ENCODE measurements around the gene DNAJB14.

DNA sequence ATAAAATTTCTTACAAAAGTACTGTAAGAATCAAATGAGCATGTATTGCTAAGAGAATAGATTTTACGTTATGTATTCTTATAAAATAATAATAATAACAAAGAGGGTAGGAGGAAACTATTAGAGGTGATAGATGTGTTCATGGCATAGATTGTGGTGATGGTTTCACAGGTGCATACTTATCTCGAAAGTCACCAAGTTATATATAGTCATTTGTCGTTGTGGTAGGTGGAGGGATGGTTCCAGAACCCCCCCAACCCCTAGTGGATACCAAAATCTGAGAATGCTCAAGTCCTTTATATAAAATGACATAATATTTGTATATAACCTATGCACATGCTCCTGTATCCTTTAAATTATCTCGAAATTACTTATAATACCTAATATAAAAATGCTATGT lies 40.4 kb upstream of the DNAJB14 start:
- TF ChIP-seq, protein P1, sequence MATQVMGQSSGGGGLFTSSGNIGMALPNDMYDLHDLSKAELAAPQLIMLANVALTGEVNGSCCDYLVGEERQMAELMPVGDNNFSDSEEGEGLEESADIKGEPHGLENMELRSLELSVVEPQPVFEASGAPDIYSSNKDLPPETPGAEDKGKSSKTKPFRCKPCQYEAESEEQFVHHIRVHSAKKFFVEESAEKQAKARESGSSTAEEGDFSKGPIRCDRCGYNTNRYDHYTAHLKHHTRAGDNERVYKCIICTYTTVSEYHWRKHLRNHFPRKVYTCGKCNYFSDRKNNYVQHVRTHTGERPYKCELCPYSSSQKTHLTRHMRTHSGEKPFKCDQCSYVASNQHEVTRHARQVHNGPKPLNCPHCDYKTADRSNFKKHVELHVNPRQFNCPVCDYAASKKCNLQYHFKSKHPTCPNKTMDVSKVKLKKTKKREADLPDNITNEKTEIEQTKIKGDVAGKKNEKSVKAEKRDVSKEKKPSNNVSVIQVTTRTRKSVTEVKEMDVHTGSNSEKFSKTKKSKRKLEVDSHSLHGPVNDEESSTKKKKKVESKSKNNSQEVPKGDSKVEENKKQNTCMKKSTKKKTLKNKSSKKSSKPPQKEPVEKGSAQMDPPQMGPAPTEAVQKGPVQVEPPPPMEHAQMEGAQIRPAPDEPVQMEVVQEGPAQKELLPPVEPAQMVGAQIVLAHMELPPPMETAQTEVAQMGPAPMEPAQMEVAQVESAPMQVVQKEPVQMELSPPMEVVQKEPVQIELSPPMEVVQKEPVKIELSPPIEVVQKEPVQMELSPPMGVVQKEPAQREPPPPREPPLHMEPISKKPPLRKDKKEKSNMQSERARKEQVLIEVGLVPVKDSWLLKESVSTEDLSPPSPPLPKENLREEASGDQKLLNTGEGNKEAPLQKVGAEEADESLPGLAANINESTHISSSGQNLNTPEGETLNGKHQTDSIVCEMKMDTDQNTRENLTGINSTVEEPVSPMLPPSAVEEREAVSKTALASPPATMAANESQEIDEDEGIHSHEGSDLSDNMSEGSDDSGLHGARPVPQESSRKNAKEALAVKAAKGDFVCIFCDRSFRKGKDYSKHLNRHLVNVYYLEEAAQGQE (IDR thresholded peaks at IDR 0.05; ENCODE audit: low read depth): no peak
- TF ChIP-seq POLR2A (IDR thresholded peaks at IDR 0.05; ENCODE audit: borderline replicate concordance, extremely low read depth, insufficient read depth, insufficient read length): no peak
- TF ChIP-seq, protein P2, sequence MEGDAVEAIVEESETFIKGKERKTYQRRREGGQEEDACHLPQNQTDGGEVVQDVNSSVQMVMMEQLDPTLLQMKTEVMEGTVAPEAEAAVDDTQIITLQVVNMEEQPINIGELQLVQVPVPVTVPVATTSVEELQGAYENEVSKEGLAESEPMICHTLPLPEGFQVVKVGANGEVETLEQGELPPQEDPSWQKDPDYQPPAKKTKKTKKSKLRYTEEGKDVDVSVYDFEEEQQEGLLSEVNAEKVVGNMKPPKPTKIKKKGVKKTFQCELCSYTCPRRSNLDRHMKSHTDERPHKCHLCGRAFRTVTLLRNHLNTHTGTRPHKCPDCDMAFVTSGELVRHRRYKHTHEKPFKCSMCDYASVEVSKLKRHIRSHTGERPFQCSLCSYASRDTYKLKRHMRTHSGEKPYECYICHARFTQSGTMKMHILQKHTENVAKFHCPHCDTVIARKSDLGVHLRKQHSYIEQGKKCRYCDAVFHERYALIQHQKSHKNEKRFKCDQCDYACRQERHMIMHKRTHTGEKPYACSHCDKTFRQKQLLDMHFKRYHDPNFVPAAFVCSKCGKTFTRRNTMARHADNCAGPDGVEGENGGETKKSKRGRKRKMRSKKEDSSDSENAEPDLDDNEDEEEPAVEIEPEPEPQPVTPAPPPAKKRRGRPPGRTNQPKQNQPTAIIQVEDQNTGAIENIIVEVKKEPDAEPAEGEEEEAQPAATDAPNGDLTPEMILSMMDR (IDR thresholded peaks at IDR 0.05 in 2 of 3, conservative IDR thresholded peaks at IDR 0.05 in 1 of 3; ENCODE audit: borderline replicate concordance in 1 of 3, insufficient read depth in 1 of 3, low read depth in 2 of 3, low read length in 2 of 3): no peak
- no peak for TF ChIP-seq EZH2 (IDR thresholded peaks at IDR 0.05)
- no peak for TF ChIP-seq POLR2AphosphoS5 (IDR thresholded peaks at IDR 0.05; ENCODE audit: low read depth, low read length)
- no peak for TF ChIP-seq EZH2phosphoT487 (IDR thresholded peaks at IDR 0.05; ENCODE audit: borderline replicate concordance)
- TF ChIP-seq, protein P3, sequence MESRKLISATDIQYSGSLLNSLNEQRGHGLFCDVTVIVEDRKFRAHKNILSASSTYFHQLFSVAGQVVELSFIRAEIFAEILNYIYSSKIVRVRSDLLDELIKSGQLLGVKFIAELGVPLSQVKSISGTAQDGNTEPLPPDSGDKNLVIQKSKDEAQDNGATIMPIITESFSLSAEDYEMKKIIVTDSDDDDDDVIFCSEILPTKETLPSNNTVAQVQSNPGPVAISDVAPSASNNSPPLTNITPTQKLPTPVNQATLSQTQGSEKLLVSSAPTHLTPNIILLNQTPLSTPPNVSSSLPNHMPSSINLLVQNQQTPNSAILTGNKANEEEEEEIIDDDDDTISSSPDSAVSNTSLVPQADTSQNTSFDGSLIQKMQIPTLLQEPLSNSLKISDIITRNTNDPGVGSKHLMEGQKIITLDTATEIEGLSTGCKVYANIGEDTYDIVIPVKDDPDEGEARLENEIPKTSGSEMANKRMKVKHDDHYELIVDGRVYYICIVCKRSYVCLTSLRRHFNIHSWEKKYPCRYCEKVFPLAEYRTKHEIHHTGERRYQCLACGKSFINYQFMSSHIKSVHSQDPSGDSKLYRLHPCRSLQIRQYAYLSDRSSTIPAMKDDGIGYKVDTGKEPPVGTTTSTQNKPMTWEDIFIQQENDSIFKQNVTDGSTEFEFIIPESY (IDR thresholded peaks at IDR 0.05; ENCODE audit: extremely low read depth, insufficient replicate concordance, low read length): no peak
- TF ChIP-seq ZNF274 (IDR thresholded peaks at IDR 0.05; ENCODE audit: low read depth, low read length): no peak
- no peak for TF ChIP-seq SRF (IDR thresholded peaks at IDR 0.05; ENCODE audit: low read depth)
- TF ChIP-seq RAD21 (IDR thresholded peaks at IDR 0.05; ENCODE audit: low read depth): no peak
- TF ChIP-seq, protein P4, sequence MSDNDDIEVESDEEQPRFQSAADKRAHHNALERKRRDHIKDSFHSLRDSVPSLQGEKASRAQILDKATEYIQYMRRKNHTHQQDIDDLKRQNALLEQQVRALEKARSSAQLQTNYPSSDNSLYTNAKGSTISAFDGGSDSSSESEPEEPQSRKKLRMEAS (IDR thresholded peaks at IDR 0.05): no peak
- no peak for TF ChIP-seq EGR1 (IDR thresholded peaks at IDR 0.05; ENCODE audit: low read depth)

Data from HCT116 (cell line).